SK-N-SH (cell line): Measurements from ENCODE around the gene NTN1.

ENCODE experiments used
- JUND ChIP-seq: IDR thresholded peaks from 2 replicates; pipeline ENCODE4 v1.4.0; 2012
- MAX ChIP-seq: IDR thresholded peaks from 2 replicates; pipeline ENCODE4 v1.4.0; 2012; ENCODE audit warnings: low read depth
- PBX3 ChIP-seq: IDR thresholded peaks from 2 replicates; pipeline ENCODE4; 2012
- RAD21 ChIP-seq: IDR thresholded peaks from 2 replicates; pipeline ENCODE4 v1.6.1; 2012; ENCODE audit warnings: mild to moderate bottlenecking, low read length
- RXRA ChIP-seq: IDR thresholded peaks from 2 replicates; pipeline ENCODE4 v1.4.0; 2012; ENCODE audit warnings: low read depth, mild to moderate bottlenecking, borderline replicate concordance
- SIN3A ChIP-seq: IDR thresholded peaks from 2 replicates; pipeline ENCODE4 v1.6.1; 2012; ENCODE audit warnings: low read depth, mild to moderate bottlenecking, low read length, moderate library complexity, borderline replicate concordance
- TF ChIP-seq, protein P1 (sequence below): fragments of 200-600 bp; sonication (generic); IDR thresholded peaks from 2 replicates; pipeline ENCODE4 v1.6.1; 2017; ENCODE audit warnings: antibody characterized with exemption, mild to moderate bottlenecking, moderate library complexity

DNA sequence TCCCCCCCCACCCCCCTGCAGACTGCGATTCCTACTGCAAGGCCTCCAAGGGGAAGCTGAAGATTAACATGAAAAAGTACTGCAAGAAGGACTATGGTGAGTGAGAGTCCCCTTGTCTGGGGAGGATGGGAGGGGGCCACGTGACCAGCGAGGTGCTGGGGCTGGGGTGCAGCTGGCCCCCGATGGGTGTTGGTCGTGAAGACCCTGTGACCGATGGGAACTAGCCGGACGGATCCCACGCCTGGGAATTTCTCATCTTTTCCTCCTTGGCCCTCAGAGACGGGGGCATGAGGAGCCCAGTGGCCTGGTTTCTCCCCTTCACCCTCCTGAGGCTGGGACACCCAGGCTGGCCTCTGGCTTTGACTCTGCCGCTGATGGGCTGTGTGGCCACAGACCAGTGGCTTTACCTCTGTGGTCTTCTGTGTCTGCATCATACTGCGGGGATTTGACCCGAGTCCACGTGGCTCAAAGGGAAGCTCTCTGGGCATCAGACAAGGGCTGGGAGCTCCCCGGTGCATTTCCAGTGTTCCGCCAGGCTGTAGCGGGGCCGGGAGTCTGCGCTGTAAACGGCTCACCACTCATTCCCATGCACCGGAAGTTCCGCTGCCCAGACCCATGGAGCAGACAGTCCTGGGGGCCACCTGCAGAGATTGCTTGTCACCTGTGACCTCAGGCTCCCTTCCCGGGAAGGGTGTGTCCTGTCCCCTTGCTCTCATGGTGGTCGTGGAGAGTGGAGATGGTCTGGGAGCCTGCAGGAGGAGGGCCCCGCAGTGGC is 200.0 kb downstream of the NTN1 start:
- TF ChIP-seq, protein P1, sequence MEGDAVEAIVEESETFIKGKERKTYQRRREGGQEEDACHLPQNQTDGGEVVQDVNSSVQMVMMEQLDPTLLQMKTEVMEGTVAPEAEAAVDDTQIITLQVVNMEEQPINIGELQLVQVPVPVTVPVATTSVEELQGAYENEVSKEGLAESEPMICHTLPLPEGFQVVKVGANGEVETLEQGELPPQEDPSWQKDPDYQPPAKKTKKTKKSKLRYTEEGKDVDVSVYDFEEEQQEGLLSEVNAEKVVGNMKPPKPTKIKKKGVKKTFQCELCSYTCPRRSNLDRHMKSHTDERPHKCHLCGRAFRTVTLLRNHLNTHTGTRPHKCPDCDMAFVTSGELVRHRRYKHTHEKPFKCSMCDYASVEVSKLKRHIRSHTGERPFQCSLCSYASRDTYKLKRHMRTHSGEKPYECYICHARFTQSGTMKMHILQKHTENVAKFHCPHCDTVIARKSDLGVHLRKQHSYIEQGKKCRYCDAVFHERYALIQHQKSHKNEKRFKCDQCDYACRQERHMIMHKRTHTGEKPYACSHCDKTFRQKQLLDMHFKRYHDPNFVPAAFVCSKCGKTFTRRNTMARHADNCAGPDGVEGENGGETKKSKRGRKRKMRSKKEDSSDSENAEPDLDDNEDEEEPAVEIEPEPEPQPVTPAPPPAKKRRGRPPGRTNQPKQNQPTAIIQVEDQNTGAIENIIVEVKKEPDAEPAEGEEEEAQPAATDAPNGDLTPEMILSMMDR: no peak
- TF ChIP-seq MAX (no peak), RAD21 (no peak), JUND (no peak), SIN3A (no peak), PBX3 (no peak), RXRA (no peak)
